SH-SY5Y (cell line): Measurements from ENCODE around the gene RPL5.

Experiments
- GATA2 ChIP-seq: IDR thresholded peaks from 2 replicates; pipeline ENCODE4 v1.6.1; 2011; ENCODE audit warnings: mild to moderate bottlenecking, low read depth, low read length
- GATA3 ChIP-seq: IDR thresholded peaks from 2 replicates; pipeline ENCODE4 v1.6.1; 2011; ENCODE audit warnings: low read depth, mild to moderate bottlenecking, low read length, moderate library complexity

GRCh38 chr1:92870591-92870990 lies 38.8 kb downstream of the RPL5 start:
- TF ChIP-seq GATA2 (no peak), GATA3 (no peak)
